Measurements from ENCODE around the gene ACTR6. TPM values are rescaled to one million over a fixed set of nuclear protein-coding genes. Genes with fewer than 3 reads are reported as not detected.

ACTR6 gene
- total RNA-seq, 5 donors from 2014 or later (not counting 1 experiment from before 2014, with no cell fraction given), result 28.8 to 39.2 (median 35.3) TPM

- ChIA-PET POLR2A (no interaction called here), CTCF (interaction anchor here in 1 of 2 donors (0.6 kb wide), 1 partner anchor 1274 kb away, joined by 8 read pairs; no protein-coding TSS in a partner anchor)
- Mint-ChIP-seq H3K27ac (no peak overlapping the region), H3K4me1 (peaks cover 10 to 12% (median 11%) of the 10 kb centered on the region in 3 donors), H3K36me3 (peaks cover 3% of the 10 kb centered on the region), H3K27me3 (no peaks in the 10 kb centered on the region), H3K4me3 (no peak overlapping the region), H3K9me3 (no peaks in the 10 kb centered on the region)
- Histone ChIP-seq H3K27me3 (replicated peaks in 1 of 2; ENCODE audit: control insufficient read depth in 2 of 2, extremely low read depth in 1 of 2, insufficient read depth in 2 of 2, low read length in 1 of 2) (no peaks in the 10 kb centered on the region), H3K36me3 (ENCODE audit: control insufficient read depth in 2 of 2, extremely low read depth in 1 of 2, insufficient read depth in 1 of 2, low read length in 1 of 2) (peaks cover 0 to 7% of the 10 kb centered on the region in 2 donors), H3K27ac (ENCODE audit: low read length) (no peak overlapping the region), H3K9me3 (no peaks in the 10 kb centered on the region), H3K4me1 (ENCODE audit: control insufficient read depth in 1 of 2, extremely low read depth in 1 of 2, insufficient read depth in 2 of 2, low read length in 2 of 2) (peaks cover 0 to 5% of the 10 kb centered on the region in 2 experiments), H3K4me3 (ENCODE audit: control insufficient read depth in 1 of 2, extremely low read depth in 1 of 2, low read length in 1 of 2) (no peak overlapping the region)
- 94% methylated on average over 7 of the region's 10 CpGs for WGBS (ENCODE audit: insufficient coverage)
- DNase-seq (no peak), ATAC-seq (replicated peaks in 1 of 4) (no peak)
Measured at GRCh38 chr12:100166232-100166631, 34.4 kb upstream of the ACTR6 start.

GRCh38 chr12:100168562-100168961 is 32.1 kb upstream of the ACTR6 start:
- H3K4me3 Mint-ChIP-seq, result no peak overlapping the region
- ChIA-PET POLR2A (no interaction called here), CTCF (interaction anchor here in 1 of 2 donors (0.6 kb wide), 1 partner anchor 170 kb away, joined by 4 read pairs; no protein-coding TSS in a partner anchor)
- WGBS (ENCODE audit: insufficient coverage), result 93% methylated on average over 2 of the region's 4 CpGs
- no peaks in the 10 kb centered on the region for H3K9me3 ChIP-seq
- H3K27ac ChIP-seq (ENCODE audit: low read length), result no peak overlapping the region
- H3K27ac Mint-ChIP-seq, result no peak overlapping the region
- H3K27me3 Mint-ChIP-seq, result no peaks in the 10 kb centered on the region
- no peak overlapping the region for H3K4me3 ChIP-seq (ENCODE audit: control insufficient read depth in 1 of 2, extremely low read depth in 1 of 2, low read length in 1 of 2)
- no peaks in the 10 kb centered on the region for H3K27me3 ChIP-seq (replicated peaks in 1 of 2; ENCODE audit: control insufficient read depth in 2 of 2, extremely low read depth in 1 of 2, insufficient read depth in 2 of 2, low read length in 1 of 2)
- DNase-seq (no peak), ATAC-seq (replicated peaks in 1 of 4) (no peak)
- peaks cover 7 to 8% of the 10 kb centered on the region in 2 donors for H3K36me3 ChIP-seq (ENCODE audit: control insufficient read depth in 2 of 2, extremely low read depth in 1 of 2, insufficient read depth in 1 of 2, low read length in 1 of 2)
- peaks cover 9% of the 10 kb centered on the region for H3K36me3 Mint-ChIP-seq
- H3K4me1 Mint-ChIP-seq, result peaks cover 7 to 10% (median 8%) of the 10 kb centered on the region in 3 donors
- H3K4me1 ChIP-seq (ENCODE audit: control insufficient read depth in 1 of 2, extremely low read depth in 1 of 2, insufficient read depth in 2 of 2, low read length in 2 of 2), result peaks cover 0 to 5% of the 10 kb centered on the region in 2 experiments
- H3K9me3 Mint-ChIP-seq, result no peaks in the 10 kb centered on the region

- ChIA-PET POLR2A (no interaction called here), CTCF (no interaction called here)
- no peaks in the 10 kb centered on the region for H3K4me1 ChIP-seq (ENCODE audit: control insufficient read depth in 1 of 2, extremely low read depth in 1 of 2, insufficient read depth in 2 of 2, low read length in 2 of 2)
- no peaks in the 10 kb centered on the region for H3K27me3 Mint-ChIP-seq
- H3K9me3 Mint-ChIP-seq, result no peaks in the 10 kb centered on the region
- H3K36me3 Mint-ChIP-seq, result peaks cover 9% of the 10 kb centered on the region
- no peak overlapping the region for H3K4me3 ChIP-seq (ENCODE audit: control insufficient read depth in 1 of 2, extremely low read depth in 1 of 2, low read length in 1 of 2)
- no peak overlapping the region for H3K4me3 Mint-ChIP-seq
- H3K9me3 ChIP-seq, result no peaks in the 10 kb centered on the region
- DNase-seq (no peak), ATAC-seq (replicated peaks in 1 of 4) (no peak)
- WGBS (ENCODE audit: insufficient coverage), result 100% methylated on average over 4 of the region's 9 CpGs
- no peaks in the 10 kb centered on the region for H3K27me3 ChIP-seq (replicated peaks in 1 of 2; ENCODE audit: control insufficient read depth in 2 of 2, extremely low read depth in 1 of 2, insufficient read depth in 2 of 2, low read length in 1 of 2)
- no peak overlapping the region for H3K27ac Mint-ChIP-seq
- H3K4me1 Mint-ChIP-seq, result peaks cover under 1 to 2% (median under 1%) of the 10 kb centered on the region in 3 donors
- no peak overlapping the region for H3K27ac ChIP-seq (ENCODE audit: low read length)
- H3K36me3 ChIP-seq (ENCODE audit: control insufficient read depth in 2 of 2, extremely low read depth in 1 of 2, insufficient read depth in 1 of 2, low read length in 1 of 2), result peaks cover 8 to 10% of the 10 kb centered on the region in 2 donors
Measured at GRCh38 chr12:100169345-100169744, 31.3 kb upstream of the ACTR6 start.

GRCh38 chr12:100170313-100170858 is 30.2 kb upstream of the ACTR6 start:
- Mint-ChIP-seq H3K9me3 (no peaks in the 10 kb centered on the region), H3K4me1 (no peaks in the 10 kb centered on the region), H3K27me3 (no peaks in the 10 kb centered on the region), H3K27ac (no peak overlapping the region), H3K36me3 (peaks cover 15% of the 10 kb centered on the region), H3K4me3 (no peak overlapping the region)
- H3K4me1 ChIP-seq (ENCODE audit: control insufficient read depth in 1 of 2, extremely low read depth in 1 of 2, insufficient read depth in 2 of 2, low read length in 2 of 2), result no peaks in the 10 kb centered on the region
- no peak for ATAC-seq (replicated peaks in 1 of 4)
- H3K4me3 ChIP-seq (ENCODE audit: control insufficient read depth in 1 of 2, extremely low read depth in 1 of 2, low read length in 1 of 2), result no peak overlapping the region
- POLR2A ChIA-PET, result no interaction called here
- H3K27me3 ChIP-seq (replicated peaks in 1 of 2; ENCODE audit: control insufficient read depth in 2 of 2, extremely low read depth in 1 of 2, insufficient read depth in 2 of 2, low read length in 1 of 2), result no peaks in the 10 kb centered on the region
- no peaks in the 10 kb centered on the region for H3K9me3 ChIP-seq
- CTCF ChIA-PET, result no interaction called here
- H3K36me3 ChIP-seq (ENCODE audit: control insufficient read depth in 2 of 2, extremely low read depth in 1 of 2, insufficient read depth in 1 of 2, low read length in 1 of 2), result peaks cover 8 to 10% of the 10 kb centered on the region in 2 donors
- no peak for DNase-seq
- WGBS (ENCODE audit: insufficient coverage), result 86% methylated on average over 3 of the region's 7 CpGs
- no peak overlapping the region for H3K27ac ChIP-seq (ENCODE audit: low read length)

GRCh38 chr12:100171248-100171647 is 29.4 kb upstream of the ACTR6 start:
- no peak overlapping the region for H3K4me3 ChIP-seq (ENCODE audit: control insufficient read depth in 1 of 2, extremely low read depth in 1 of 2, low read length in 1 of 2)
- no peak overlapping the region for H3K27ac ChIP-seq (ENCODE audit: low read length)
- DNase-seq (no peak), ATAC-seq (replicated peaks in 1 of 4) (no peak)
- no peaks in the 10 kb centered on the region for H3K27me3 Mint-ChIP-seq
- ChIA-PET CTCF (no interaction called here), POLR2A (no interaction called here)
- H3K27me3 ChIP-seq (replicated peaks in 1 of 2; ENCODE audit: control insufficient read depth in 2 of 2, extremely low read depth in 1 of 2, insufficient read depth in 2 of 2, low read length in 1 of 2), result no peaks in the 10 kb centered on the region
- no peaks in the 10 kb centered on the region for H3K4me1 Mint-ChIP-seq
- no peaks in the 10 kb centered on the region for H3K9me3 Mint-ChIP-seq
- peaks cover 5 to 8% of the 10 kb centered on the region in 2 donors for H3K36me3 ChIP-seq (ENCODE audit: control insufficient read depth in 2 of 2, extremely low read depth in 1 of 2, insufficient read depth in 1 of 2, low read length in 1 of 2)
- no peaks in the 10 kb centered on the region for H3K4me1 ChIP-seq (ENCODE audit: control insufficient read depth in 1 of 2, extremely low read depth in 1 of 2, insufficient read depth in 2 of 2, low read length in 2 of 2)
- no peaks in the 10 kb centered on the region for H3K9me3 ChIP-seq
- H3K27ac Mint-ChIP-seq, result no peak overlapping the region
- no peak overlapping the region for H3K4me3 Mint-ChIP-seq
- H3K36me3 Mint-ChIP-seq, result peaks cover 15% of the 10 kb centered on the region

- DNase-seq (no peak), ATAC-seq (replicated peaks in 1 of 4) (no peak)
- Histone ChIP-seq H3K27me3 (replicated peaks in 1 of 2; ENCODE audit: control insufficient read depth in 2 of 2, extremely low read depth in 1 of 2, insufficient read depth in 2 of 2, low read length in 1 of 2) (no peaks in the 10 kb centered on the region), H3K36me3 (ENCODE audit: control insufficient read depth in 2 of 2, extremely low read depth in 1 of 2, insufficient read depth in 1 of 2, low read length in 1 of 2) (peaks cover 3 to 8% of the 10 kb centered on the region in 2 donors), H3K9me3 (no peaks in the 10 kb centered on the region), H3K27ac (ENCODE audit: low read length) (no peak overlapping the region), H3K4me3 (ENCODE audit: control insufficient read depth in 1 of 2, extremely low read depth in 1 of 2, low read length in 1 of 2) (no peak overlapping the region), H3K4me1 (ENCODE audit: control insufficient read depth in 1 of 2, extremely low read depth in 1 of 2, insufficient read depth in 2 of 2, low read length in 2 of 2) (no peaks in the 10 kb centered on the region)
- Mint-ChIP-seq H3K27ac (no peak overlapping the region), H3K27me3 (no peaks in the 10 kb centered on the region), H3K9me3 (no peaks in the 10 kb centered on the region), H3K36me3 (peaks cover 19% of the 10 kb centered on the region), H3K4me3 (no peak overlapping the region), H3K4me1 (no peaks in the 10 kb centered on the region)
- WGBS (ENCODE audit: insufficient coverage), result no CpG with 5 or more reads among the region's 6 CpGs
- ChIA-PET CTCF (interaction anchor here in 1 of 2 donors (1.2 kb wide), 1 partner anchor 9 kb away, joined by 5 read pairs; no protein-coding TSS in a partner anchor), POLR2A (no interaction called here)
Measured at GRCh38 chr12:100173111-100173510, 27.5 kb upstream of the ACTR6 start.

GRCh38 chr12:100174495-100174894 is 26.1 kb upstream of the ACTR6 start:
- POLR2A ChIA-PET, result interaction anchor here in 1 of 2 donors (0.6 kb wide), 1 partner anchor 59 kb away, joined by 3 read pairs; no protein-coding TSS in a partner anchor
- H3K9me3 Mint-ChIP-seq, result no peaks in the 10 kb centered on the region
- Histone ChIP-seq H3K4me1 (ENCODE audit: control insufficient read depth in 1 of 2, extremely low read depth in 1 of 2, insufficient read depth in 2 of 2, low read length in 2 of 2) (no peaks in the 10 kb centered on the region), H3K9me3 (no peaks in the 10 kb centered on the region), H3K36me3 (ENCODE audit: control insufficient read depth in 2 of 2, extremely low read depth in 1 of 2, insufficient read depth in 1 of 2, low read length in 1 of 2) (peaks cover 3 to 8% of the 10 kb centered on the region in 2 donors), H3K27me3 (replicated peaks in 1 of 2; ENCODE audit: control insufficient read depth in 2 of 2, extremely low read depth in 1 of 2, insufficient read depth in 2 of 2, low read length in 1 of 2) (no peaks in the 10 kb centered on the region), H3K4me3 (ENCODE audit: control insufficient read depth in 1 of 2, extremely low read depth in 1 of 2, low read length in 1 of 2) (no peak overlapping the region), H3K27ac (ENCODE audit: low read length) (no peak overlapping the region)
- ATAC-seq (replicated peaks in 1 of 4) (no peak), DNase-seq (no peak)
- H3K36me3 Mint-ChIP-seq, result peaks cover 24% of the 10 kb centered on the region
- H3K27me3 Mint-ChIP-seq, result no peaks in the 10 kb centered on the region
- H3K4me3 Mint-ChIP-seq, result no peak overlapping the region
- CTCF ChIA-PET, result no interaction called here
- H3K4me1 Mint-ChIP-seq, result no peaks in the 10 kb centered on the region
- H3K27ac Mint-ChIP-seq, result no peak overlapping the region
